Measurements from ENCODE around the gene ZFYVE16. TPM values are rescaled to one million over a fixed set of nuclear protein-coding genes. Genes with fewer than 3 reads are reported as not detected.
"Not testable (repeated sequence)": the region's sequence is repeated elsewhere in the genome, so short reads cannot be mapped to it uniquely, and the experiment has no call there.

ZFYVE16 gene
- total RNA-seq, 1 experiment from 2014 or later: 65.7 TPM

GRCh38 chr5:80382488-80382887 is 25.4 kb upstream of the ZFYVE16 start:
- no peaks in the 10 kb centered on the region for H3K36me3 ChIP-seq (ENCODE audit: insufficient read depth, low read length, poor library complexity, severe bottlenecking)
- no peaks in the 10 kb centered on the region for H3K27me3 ChIP-seq (replicated peaks; ENCODE audit: insufficient read depth, low read depth, low read length, poor library complexity)
- intact Hi-C loops (cut with micrococcal nuclease; ENCODE audit: unreplicated experiment): no loop called here
- TF ChIP-seq CTCF (conservative IDR thresholded peaks at IDR 0.05; ENCODE audit: low read depth, low read length) (no peak), EZH2 (IDR thresholded peaks at IDR 0.05; ENCODE audit: borderline replicate concordance, low read depth, low read length, poor library complexity, severe bottlenecking) (no peak)
- H3K4me1 ChIP-seq (ENCODE audit: insufficient read depth, low read length, poor library complexity, severe bottlenecking): no peaks in the 10 kb centered on the region
- no peak overlapping the region for H3K4me3 ChIP-seq (ENCODE audit: low read depth, low read length, poor library complexity, severe bottlenecking)
- H3K9me3 ChIP-seq (ENCODE audit: low read depth, low read length, poor library complexity, severe bottlenecking): no peaks in the 10 kb centered on the region
- POLR2A ChIA-PET (ENCODE audit: low non-redundant PET): no interaction called here
- BruUV-seq (replicated peaks): no TSS peak
- no peak for DNase-seq (ENCODE audit: low spot score)
- H3K27ac ChIP-seq (ENCODE audit: low read depth, low read length, poor library complexity, severe bottlenecking): no peak overlapping the region
- CTCF ChIA-PET: no interaction called here

GRCh38 chr5:80387063-80387768 is 20.6 kb upstream of the ZFYVE16 start:
- TF ChIP-seq EZH2 (IDR thresholded peaks at IDR 0.05; ENCODE audit: borderline replicate concordance, low read depth, low read length, poor library complexity, severe bottlenecking): no peak
- no peaks in the 10 kb centered on the region for H3K36me3 ChIP-seq (ENCODE audit: insufficient read depth, low read length, poor library complexity, severe bottlenecking)
- H3K4me1 ChIP-seq (ENCODE audit: insufficient read depth, low read length, poor library complexity, severe bottlenecking): no peaks in the 10 kb centered on the region
- ChIA-PET CTCF (no interaction called here), POLR2A (ENCODE audit: low non-redundant PET) (no interaction called here)
- intact Hi-C loops (cut with micrococcal nuclease; ENCODE audit: unreplicated experiment): no loop called here
- H3K4me3 ChIP-seq (ENCODE audit: low read depth, low read length, poor library complexity, severe bottlenecking): no peak overlapping the region
- no peaks in the 10 kb centered on the region for H3K9me3 ChIP-seq (ENCODE audit: low read depth, low read length, poor library complexity, severe bottlenecking)
- no peak for DNase-seq (ENCODE audit: low spot score)
- no peaks in the 10 kb centered on the region for H3K27me3 ChIP-seq (replicated peaks; ENCODE audit: insufficient read depth, low read depth, low read length, poor library complexity)
- no TSS peak for BruUV-seq (replicated peaks)
- H3K27ac ChIP-seq (ENCODE audit: low read depth, low read length, poor library complexity, severe bottlenecking): no peak overlapping the region

GRCh38 chr5:80389580-80389979 is 18.3 kb upstream of the ZFYVE16 start:
- BruUV-seq (replicated peaks): no TSS peak

GRCh38 chr5:80390413-80390812 is 17.5 kb upstream of the ZFYVE16 start:
- DNase-seq (ENCODE audit: low spot score); H3K27me3 ChIP-seq (replicated peaks; ENCODE audit: insufficient read depth, low read depth, low read length, poor library complexity); H3K4me1 ChIP-seq (ENCODE audit: insufficient read depth, low read length, poor library complexity, severe bottlenecking); POLR2A ChIA-PET (ENCODE audit: low non-redundant PET); H3K36me3 ChIP-seq (ENCODE audit: insufficient read depth, low read length, poor library complexity, severe bottlenecking); CTCF ChIA-PET; H3K4me3 ChIP-seq (ENCODE audit: low read depth, low read length, poor library complexity, severe bottlenecking); intact Hi-C loops (cut with micrococcal nuclease; ENCODE audit: unreplicated experiment); H3K9me3 ChIP-seq (ENCODE audit: low read depth, low read length, poor library complexity, severe bottlenecking); H3K27ac ChIP-seq (ENCODE audit: low read depth, low read length, poor library complexity, severe bottlenecking); BruUV-seq (replicated peaks): not testable (repeated sequence)

More at GRCh38 chr5:80389580-80389979, 18.3 kb upstream of the ZFYVE16 start:
- Histone ChIP-seq H3K4me3 (ENCODE audit: low read depth, low read length, poor library complexity, severe bottlenecking) (no peak overlapping the region), H3K9me3 (ENCODE audit: low read depth, low read length, poor library complexity, severe bottlenecking) (no peaks in the 10 kb centered on the region), H3K4me1 (ENCODE audit: insufficient read depth, low read length, poor library complexity, severe bottlenecking) (no peaks in the 10 kb centered on the region), H3K36me3 (ENCODE audit: insufficient read depth, low read length, poor library complexity, severe bottlenecking) (no peaks in the 10 kb centered on the region), H3K27ac (ENCODE audit: low read depth, low read length, poor library complexity, severe bottlenecking) (no peak overlapping the region), H3K27me3 (replicated peaks; ENCODE audit: insufficient read depth, low read depth, low read length, poor library complexity) (no peaks in the 10 kb centered on the region)
- TF ChIP-seq EZH2 (IDR thresholded peaks at IDR 0.05; ENCODE audit: borderline replicate concordance, low read depth, low read length, poor library complexity, severe bottlenecking) (no peak), CTCF (conservative IDR thresholded peaks at IDR 0.05; ENCODE audit: low read depth, low read length) (no peak)
- ChIA-PET POLR2A (ENCODE audit: low non-redundant PET) (no interaction called here), CTCF (no interaction called here)
- DNase-seq (ENCODE audit: low spot score): no peak
- intact Hi-C loops (cut with micrococcal nuclease; ENCODE audit: unreplicated experiment): no loop called here

GRCh38 chr5:80391267-80391666 is 16.6 kb upstream of the ZFYVE16 start:
- H3K36me3 ChIP-seq (ENCODE audit: insufficient read depth, low read length, poor library complexity, severe bottlenecking); BruUV-seq (replicated peaks); DNase-seq (ENCODE audit: low spot score); H3K9me3 ChIP-seq (ENCODE audit: low read depth, low read length, poor library complexity, severe bottlenecking); H3K27me3 ChIP-seq (replicated peaks; ENCODE audit: insufficient read depth, low read depth, low read length, poor library complexity); H3K4me3 ChIP-seq (ENCODE audit: low read depth, low read length, poor library complexity, severe bottlenecking); H3K4me1 ChIP-seq (ENCODE audit: insufficient read depth, low read length, poor library complexity, severe bottlenecking); CTCF ChIA-PET; POLR2A ChIA-PET (ENCODE audit: low non-redundant PET); intact Hi-C loops (cut with micrococcal nuclease; ENCODE audit: unreplicated experiment); H3K27ac ChIP-seq (ENCODE audit: low read depth, low read length, poor library complexity, severe bottlenecking): not testable (repeated sequence)
